Progenitor cell of endocrine pancreas (in vitro differentiated cells): ENCODE data around the gene GAST. TPM values are rescaled to one million over a fixed set of nuclear protein-coding genes. Genes with fewer than 3 reads are reported as not detected.

Source experiments
- DNase-seq: peaks from one replicate; pipeline ENCODE4 v3.0.0; 2021; ENCODE audit warnings: low spot score; ENCODE audit not compliant: unreplicated experiment
- H3K27ac Mint-ChIP-seq: 2 replicates; pipeline ENCODE4 v1.8.0; 2021; ENCODE audit warnings: mild to moderate bottlenecking, moderate library complexity, mixed read lengths
- H3K27me3 Mint-ChIP-seq: 2 replicates; pipeline ENCODE4 v1.8.0; 2021; ENCODE audit warnings: mixed read lengths
- H3K36me3 Mint-ChIP-seq: 2 replicates; pipeline ENCODE4 v1.8.0; 2022; ENCODE audit warnings: mixed read lengths; ENCODE audit not compliant: insufficient read depth
- H3K4me1 Mint-ChIP-seq: 2 replicates; pipeline ENCODE4 v1.8.0; 2021; ENCODE audit warnings: low read depth, mixed read lengths
- H3K4me3 Mint-ChIP-seq: 2 replicates; pipeline ENCODE4 v1.8.0; 2021; ENCODE audit warnings: low read depth, mild to moderate bottlenecking, moderate library complexity, mixed read lengths
- H3K9me3 Mint-ChIP-seq: 2 replicates; pipeline ENCODE4 v1.8.0; 2021; ENCODE audit warnings: low read depth, mixed read lengths
- CTCF ChIP-seq: fragments of 200-600 bp; sonication (generic); IDR thresholded peaks from one replicate; pipeline ENCODE4 v1.5.0; 2021; ENCODE audit warnings: antibody characterized with exemption, mild to moderate bottlenecking; ENCODE audit not compliant: unreplicated experiment
- total RNA-seq: library from RNA; stranded (reverse); gene quantifications from 2 replicates; pipeline ENCODE4 v1.2.1, GENCODE V29; 2021

Gene GAST
- total RNA-seq, 1 donor from 2014 or later, result 28.1 TPM

- peak; percentile 99 for TF ChIP-seq CTCF
- Mint-ChIP-seq H3K27me3 (peaks cover 8% of the 10 kb centered on the region), H3K9me3 (no peaks in the 10 kb centered on the region), H3K36me3 (no peaks in the 10 kb centered on the region), H3K4me3 (peak overlapping the region; percentile 67), H3K4me1 (peaks cover 16% of the 10 kb centered on the region), H3K27ac (peak overlapping the region; percentile 92)
- DNase-seq, result peak; percentile 91
These were observed 46.4 kb upstream of the GAST start for GRCh38 chr17:41665566-41666236.

GRCh38 chr17:41666237-41666641, 45.9 kb upstream of the GAST start:
- Mint-ChIP-seq H3K4me1 (peaks cover 16% of the 10 kb centered on the region), H3K27me3 (peaks cover 8% of the 10 kb centered on the region), H3K4me3 (peak overlapping the region; percentile 67), H3K9me3 (no peaks in the 10 kb centered on the region), H3K27ac (peak overlapping the region; percentile 92), H3K36me3 (no peaks in the 10 kb centered on the region)
- TF ChIP-seq CTCF, result no peak
- DNase-seq, result no peak

GRCh38 chr17:41666708-41667279, 45.3 kb upstream of the GAST start:
- H3K36me3 Mint-ChIP-seq, result no peaks in the 10 kb centered on the region
- no peaks in the 10 kb centered on the region for H3K9me3 Mint-ChIP-seq
- peak; percentile 94 for TF ChIP-seq CTCF
- peak overlapping the region; percentile 42 for H3K27ac Mint-ChIP-seq
- H3K27me3 Mint-ChIP-seq, result peaks cover 8% of the 10 kb centered on the region
- DNase-seq, result peak; percentile 81
- H3K4me1 Mint-ChIP-seq, result peaks cover 16% of the 10 kb centered on the region
- peak overlapping the region; percentile 67 for H3K4me3 Mint-ChIP-seq

- peaks cover 8% of the 10 kb centered on the region for H3K27me3 Mint-ChIP-seq
- no peak for TF ChIP-seq CTCF
- no peaks in the 10 kb centered on the region for H3K9me3 Mint-ChIP-seq
- peak overlapping the region; percentile 67 for H3K4me3 Mint-ChIP-seq
- H3K4me1 Mint-ChIP-seq, result peaks cover 16% of the 10 kb centered on the region
- peak overlapping the region; percentile 42 for H3K27ac Mint-ChIP-seq
- no peaks in the 10 kb centered on the region for H3K36me3 Mint-ChIP-seq
- DNase-seq, result no peak
These were observed 44.7 kb upstream of the GAST start for GRCh38 chr17:41667280-41668041.

- H3K27ac Mint-ChIP-seq, result no peak overlapping the region
- peaks cover 23% of the 10 kb centered on the region for H3K4me1 Mint-ChIP-seq
- H3K9me3 Mint-ChIP-seq, result peaks cover 3% of the 10 kb centered on the region
- H3K4me3 Mint-ChIP-seq, result no peak overlapping the region
- peaks cover 2% of the 10 kb centered on the region for H3K27me3 Mint-ChIP-seq
- no peaks in the 10 kb centered on the region for H3K36me3 Mint-ChIP-seq
- TF ChIP-seq CTCF, result no peak
- DNase-seq, result no peak
These were observed 40.0 kb upstream of the GAST start for GRCh38 chr17:41672153-41672552.
